Stimulated activated CD4-positive, alpha-beta T cell treated with anti-CD3 and anti-CD28 coated beads, Interleukin-4, amount 100 ng/mL, for 4 hours (primary cell): Measurements from ENCODE around the gene OXCT2.
"Not testable (repeated sequence)": the region's sequence is repeated elsewhere in the genome, so short reads cannot be mapped to it uniquely, and the experiment has no call there.

Experiments
- DNase-seq, 2 experiments: peaks; one replicate each; pipeline ENCODE4 v3.0.0-alpha.2; 2020

Gene OXCT2

GRCh38 chr1:39787108-39787375, 15.9 kb upstream of the OXCT2 start:
- not testable (repeated sequence) for DNase-seq

- DNase-seq = not testable (repeated sequence)
Measured at GRCh38 chr1:39786303-39787107, 15.4 kb upstream of the OXCT2 start.

DNA sequence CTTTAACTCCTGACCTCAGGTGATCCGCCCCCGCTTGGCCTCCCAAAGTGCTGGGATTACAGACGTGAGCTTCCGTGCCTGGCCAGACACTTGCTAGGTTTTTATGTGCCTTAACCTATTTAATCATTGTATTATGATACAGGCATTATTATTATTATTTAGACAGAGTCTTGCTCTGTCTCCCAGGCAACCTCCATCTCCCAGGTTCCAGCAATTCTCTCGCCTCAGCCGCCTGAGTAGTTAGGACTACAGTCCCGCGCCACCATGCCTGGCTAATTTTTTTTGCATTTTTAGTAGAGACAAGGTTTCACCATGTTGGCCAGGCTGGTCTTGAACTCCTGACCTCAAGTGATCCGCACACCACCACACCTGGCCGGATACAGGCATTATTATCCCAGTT, 11.5 kb upstream of the OXCT2 start:
- DNase-seq = not testable (repeated sequence)

- DNase-seq = no peak
Measured at GRCh38 chr1:39782103-39782502, 11.0 kb upstream of the OXCT2 start.

GRCh38 chr1:39781349-39781715, 10.2 kb upstream of the OXCT2 start:
- no peak for DNase-seq

- no peak for DNase-seq
Measured at GRCh38 chr1:39779821-39780220, 8.7 kb upstream of the OXCT2 start.

DNA sequence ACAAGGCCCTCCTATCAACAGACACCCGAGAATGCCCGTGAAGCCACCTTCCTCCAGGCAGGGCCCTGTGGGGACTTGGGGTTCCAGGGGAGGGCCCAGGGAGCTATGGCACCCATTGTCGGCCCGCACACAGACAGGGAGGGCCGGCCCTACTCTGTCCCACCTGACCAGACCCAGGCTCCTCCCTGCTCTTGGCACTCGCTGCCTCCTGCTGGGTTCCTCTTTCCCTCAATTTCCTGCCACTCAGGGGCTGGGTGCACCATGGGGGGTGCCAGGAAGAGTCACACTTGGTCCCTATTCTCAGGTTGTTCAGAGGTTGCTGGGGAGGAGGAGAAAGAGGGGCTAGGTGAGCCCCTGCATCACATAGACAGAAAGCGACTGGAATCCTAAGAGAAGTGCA, 8.0 kb upstream of the OXCT2 start:
- no peak for DNase-seq

DNA sequence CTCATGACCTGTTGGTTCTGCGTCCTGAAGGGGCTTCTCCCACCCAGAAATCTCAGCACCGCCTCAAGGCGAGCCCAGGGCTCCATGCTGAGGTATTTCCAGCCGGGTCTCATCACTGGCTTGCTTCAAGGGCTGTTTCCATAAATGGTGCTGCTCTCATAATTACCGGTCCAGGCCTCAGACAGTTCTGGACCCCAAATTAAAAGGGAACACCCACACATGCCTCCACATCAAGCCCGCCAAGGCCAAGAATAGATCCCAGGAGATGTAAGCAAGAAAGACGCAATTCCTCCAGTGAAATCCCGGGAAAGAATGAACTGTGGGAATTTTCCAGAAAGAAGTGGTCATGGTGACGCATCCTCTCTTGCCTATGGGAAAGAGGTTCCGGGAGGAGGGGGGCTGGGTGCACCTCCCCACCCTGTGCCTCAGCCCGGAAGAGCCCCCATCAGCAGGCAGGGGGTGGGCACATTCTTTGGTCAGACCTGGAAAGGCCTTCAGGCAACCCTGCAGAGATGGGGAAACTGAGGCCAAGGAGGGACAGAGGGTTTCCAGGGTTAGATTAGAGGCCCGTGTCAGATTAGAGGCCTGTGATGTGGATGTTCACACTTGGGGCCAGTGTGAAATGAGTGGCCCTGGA, 7.4 kb upstream of the OXCT2 start:
- not testable (repeated sequence) for DNase-seq

DNA sequence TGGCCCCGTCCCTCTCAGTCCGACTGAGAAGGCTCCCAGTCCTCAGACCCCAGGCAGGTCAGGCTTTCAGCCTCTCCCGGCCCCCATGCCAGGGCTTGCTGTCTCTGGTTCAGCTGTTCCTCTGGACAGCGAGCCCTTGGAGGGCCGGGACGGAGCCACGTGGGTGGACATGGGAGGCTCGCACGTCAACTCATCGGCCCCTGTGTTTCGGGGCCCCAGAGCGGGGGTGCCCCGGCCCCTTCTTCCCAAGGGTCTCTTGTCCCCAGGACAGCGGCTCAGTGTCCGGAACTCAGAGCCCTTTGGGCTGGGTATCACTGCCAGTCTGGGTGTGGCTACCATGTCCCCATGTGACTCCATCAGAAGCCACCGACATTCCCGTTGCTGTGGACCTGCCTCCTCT, 6.7 kb upstream of the OXCT2 start:
- DNase-seq = not testable (repeated sequence)

DNA sequence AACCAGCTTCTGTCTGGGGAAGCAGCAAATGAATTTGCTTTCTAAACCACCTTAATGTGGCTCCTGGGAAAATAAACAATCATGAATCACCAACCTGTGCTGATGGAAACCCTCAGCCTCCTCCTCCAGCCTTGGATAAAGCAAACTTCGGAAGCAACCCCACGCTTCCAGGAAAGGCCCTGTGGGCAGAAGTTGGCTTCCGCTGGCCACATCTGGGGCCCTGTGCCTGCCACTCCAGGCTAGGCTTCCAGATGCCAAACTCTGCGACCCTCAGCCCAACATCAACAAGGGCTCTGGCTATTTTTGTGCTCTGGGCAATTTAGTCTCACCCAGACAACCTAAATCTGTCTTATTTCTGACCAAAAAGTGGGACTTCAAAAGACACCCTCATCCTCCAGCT, 6.2 kb upstream of the OXCT2 start:
- no peak for DNase-seq

DNA sequence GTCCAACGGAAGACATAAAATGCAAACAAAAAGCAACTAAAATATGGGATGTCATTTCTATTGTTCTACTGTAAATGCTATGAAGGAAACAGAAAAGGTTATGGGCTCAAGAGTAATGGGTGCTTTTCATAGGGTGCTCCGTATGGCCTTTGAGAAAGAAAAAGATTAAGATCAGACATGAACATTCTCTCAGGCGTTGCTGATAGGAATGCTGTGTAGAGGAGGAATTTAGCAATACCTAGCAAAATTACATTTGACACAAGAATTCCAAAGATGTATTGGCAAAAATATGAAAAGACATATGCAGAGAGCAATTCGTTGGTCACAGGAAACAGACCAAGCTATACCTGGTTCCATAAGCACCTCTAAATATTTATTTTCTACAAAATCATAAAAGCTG, 5.7 kb upstream of the OXCT2 start:
- DNase-seq = no peak

GRCh38 chr1:39776400-39776713, 5.2 kb upstream of the OXCT2 start:
- DNase-seq = no peak

- DNase-seq = not testable (repeated sequence)
Measured at GRCh38 chr1:39775676-39776399, 4.7 kb upstream of the OXCT2 start.

DNA sequence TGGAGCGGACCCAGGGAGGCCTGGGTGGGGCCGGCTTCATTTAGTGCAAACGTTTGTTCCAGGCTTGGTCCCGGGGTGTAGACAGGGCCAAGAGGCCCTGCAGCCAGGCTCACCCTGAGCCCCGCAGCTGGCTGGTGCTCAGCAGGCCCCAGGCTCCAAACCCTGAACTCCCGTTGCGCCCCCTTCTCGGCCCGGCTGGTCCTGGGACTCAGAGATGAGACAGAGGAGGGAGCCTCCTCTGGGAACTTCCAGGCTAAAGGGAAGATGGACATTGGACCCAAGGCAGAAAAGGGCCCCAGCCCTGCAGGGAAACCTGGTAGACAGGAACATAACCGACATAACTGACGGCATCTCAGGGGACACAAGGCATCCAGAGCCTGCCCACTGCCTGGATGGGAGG, 4.0 kb upstream of the OXCT2 start:
- not testable (repeated sequence) for DNase-seq

GRCh38 chr1:39773369-39773979, 2.3 kb upstream of the OXCT2 start:
- DNase-seq = not testable (repeated sequence)

DNA sequence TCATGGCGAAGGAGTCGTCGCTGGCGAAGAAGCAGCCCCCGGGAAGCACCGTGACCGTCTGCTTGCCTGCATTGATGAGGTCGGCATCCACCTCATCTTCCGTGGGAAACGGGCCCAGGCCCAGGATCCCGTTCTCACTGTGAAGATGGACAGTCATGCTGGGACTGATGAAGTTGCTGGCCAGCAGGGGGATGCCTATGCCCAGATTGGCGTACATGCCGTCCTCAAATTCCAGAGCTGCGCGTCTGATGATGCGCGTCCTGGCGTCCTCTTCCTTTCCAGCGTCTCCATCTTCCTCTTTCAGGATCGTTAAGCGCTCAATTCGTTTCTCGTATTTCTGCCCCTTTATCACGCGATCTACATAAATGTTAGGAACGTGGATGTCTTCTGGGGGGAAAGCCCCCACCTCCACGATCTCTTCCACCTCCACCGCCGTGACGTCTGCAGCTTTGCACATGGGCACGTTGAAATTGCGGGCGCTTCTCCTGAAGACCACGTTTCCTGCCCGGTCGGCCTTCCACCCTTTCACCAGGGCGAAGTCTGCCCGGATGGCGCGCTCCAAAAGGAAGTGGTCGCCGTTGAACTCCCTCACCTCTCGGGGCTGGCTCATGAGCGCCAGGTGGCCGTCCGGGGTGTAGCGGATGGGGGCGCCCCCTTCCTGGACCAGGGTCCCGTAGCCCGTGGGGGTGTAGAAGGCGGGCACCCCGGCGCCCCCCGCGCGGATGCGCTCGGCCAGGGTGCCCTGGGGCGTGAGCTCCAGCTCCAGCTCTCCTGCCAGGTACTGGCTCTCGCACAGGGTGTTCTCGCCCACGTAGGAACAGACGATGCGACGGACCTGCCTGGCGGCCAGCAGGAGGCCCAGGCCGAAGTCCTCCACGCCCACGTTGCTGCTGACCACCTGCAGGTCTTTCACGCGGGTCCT, 787 bp downstream of the OXCT2 start:
- peak; percentile 28 to 67 for DNase-seq

GRCh38 chr1:39769502-39769901, 1.6 kb downstream of the OXCT2 start:
- not testable (repeated sequence) for DNase-seq

GRCh38 chr1:39766466-39766865, 4.7 kb downstream of the OXCT2 start:
- DNase-seq = not testable (repeated sequence)

DNA sequence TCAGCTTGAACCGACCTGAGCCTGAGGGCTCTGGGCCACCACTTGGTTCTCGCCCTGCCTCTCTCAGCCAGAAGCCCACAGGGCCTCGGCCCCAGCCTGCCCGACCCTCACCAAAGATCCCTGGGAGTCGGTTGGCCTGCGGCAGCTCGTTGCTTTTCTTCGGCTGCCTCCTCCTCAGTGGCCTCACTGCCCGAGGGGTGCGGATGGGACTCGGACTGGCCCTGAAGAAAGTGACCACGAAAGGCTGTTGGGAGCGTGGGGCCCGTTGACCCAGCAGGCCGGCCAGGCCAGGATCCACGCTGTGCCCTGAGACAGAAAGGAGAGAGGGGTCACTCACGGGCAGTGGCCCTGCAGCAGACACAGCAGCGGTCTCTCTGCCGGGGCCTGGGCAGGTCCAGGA, 6.6 kb downstream of the OXCT2 start:
- not testable (repeated sequence) for DNase-seq

DNA sequence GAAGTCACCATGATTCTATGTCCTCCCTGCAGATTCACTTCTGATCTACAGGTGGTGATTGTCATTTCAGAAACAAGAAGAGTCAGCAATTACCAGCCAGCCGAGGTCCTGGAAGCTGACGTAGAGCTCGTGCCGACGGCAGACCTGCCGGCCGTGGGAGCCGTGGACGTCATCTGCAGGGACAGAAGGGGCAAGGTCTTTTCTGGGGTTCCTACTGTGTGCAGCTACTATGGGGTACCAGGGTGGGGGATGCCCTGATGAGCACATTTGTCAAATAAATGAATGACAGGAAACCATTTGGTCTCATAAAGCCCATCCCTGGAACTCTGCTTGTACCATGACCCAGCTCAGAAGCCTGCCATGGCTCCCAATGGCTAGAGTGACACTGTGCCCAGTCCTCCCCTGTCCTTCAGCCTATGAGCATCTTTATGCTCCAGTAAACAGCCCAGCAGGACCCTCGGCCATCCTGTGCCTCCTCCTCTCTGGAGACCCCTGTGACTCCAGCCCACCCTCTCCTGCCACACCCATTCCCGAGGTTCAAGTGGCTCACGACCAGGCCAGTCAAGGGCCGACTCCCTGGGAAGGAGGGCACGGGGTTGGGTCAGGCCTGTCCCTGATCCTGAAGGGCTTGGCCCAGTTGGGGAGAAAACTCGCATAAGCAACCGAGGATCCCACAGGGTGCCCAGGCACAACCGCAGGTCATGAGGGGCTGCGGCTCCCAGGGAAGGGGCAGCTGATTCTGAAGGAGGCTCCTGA, 7.4 kb downstream of the OXCT2 start:
- DNase-seq = not testable (repeated sequence)

GRCh38 chr1:39762550-39763540, 8.3 kb downstream of the OXCT2 start:
- no peak for DNase-seq
